Stimulated activated CD4-positive, alpha-beta T cell treated with anti-CD3 and anti-CD28 coated beads, Interleukin-12 subunit alpha, Interleukin-12 subunit beta, amount 100 ng/mL, for 48 hours (primary cell): Measurements from ENCODE around the gene MPHOSPH10.
"Not testable (repeated sequence)": the region's sequence is repeated elsewhere in the genome, so short reads cannot be mapped to it uniquely, and the experiment has no call there.

Experiments used
- DNase-seq, 3 donors: peaks; one replicate each; pipeline ENCODE4 v3.0.0-alpha.2; 2020; ENCODE audit warnings: low read depth in 2 of 3, low spot score in 1 of 3

The MPHOSPH10 gene

GRCh38 chr2:71122387-71123298 is 7.8 kb upstream of the MPHOSPH10 start:
- no peak for DNase-seq

DNA sequence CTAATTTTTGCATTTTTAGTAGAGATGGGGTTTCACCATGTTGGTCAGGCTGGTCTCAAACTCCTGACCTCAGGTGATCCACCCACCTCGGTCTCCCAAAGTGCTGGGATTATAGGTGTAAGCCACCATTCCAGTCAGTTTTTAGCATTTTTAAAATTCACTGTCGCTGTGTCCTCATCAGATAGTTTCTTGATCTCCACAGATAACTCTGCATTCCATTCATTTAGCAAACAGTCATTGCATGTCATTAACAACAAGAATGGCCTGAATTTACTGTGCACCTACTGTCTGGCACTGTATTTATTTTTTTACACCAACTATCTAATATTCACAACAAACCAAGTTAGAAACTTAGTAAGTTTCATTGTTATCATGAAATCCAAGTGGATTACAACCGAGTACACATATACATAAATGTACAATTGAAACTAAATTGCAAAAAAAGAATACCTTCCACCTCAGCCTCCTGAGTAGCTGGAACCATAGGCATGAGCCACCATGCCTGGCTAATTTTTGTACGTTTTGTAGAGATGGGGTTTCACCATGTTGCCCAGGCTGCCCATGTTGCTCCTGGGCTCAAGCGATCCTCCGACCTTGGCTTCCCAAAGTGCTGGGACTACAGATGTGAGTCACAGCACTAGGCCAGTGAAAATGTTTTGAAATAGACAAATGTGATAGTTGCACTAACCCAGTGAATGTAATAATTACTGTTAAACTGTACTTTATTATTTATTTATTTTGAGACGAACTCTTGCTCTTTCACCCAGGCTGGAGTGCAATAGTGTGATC is 4.7 kb upstream of the MPHOSPH10 start:
- DNase-seq = no peak

GRCh38 chr2:71126957-71127356 is 3.5 kb upstream of the MPHOSPH10 start:
- DNase-seq = no peak

DNA sequence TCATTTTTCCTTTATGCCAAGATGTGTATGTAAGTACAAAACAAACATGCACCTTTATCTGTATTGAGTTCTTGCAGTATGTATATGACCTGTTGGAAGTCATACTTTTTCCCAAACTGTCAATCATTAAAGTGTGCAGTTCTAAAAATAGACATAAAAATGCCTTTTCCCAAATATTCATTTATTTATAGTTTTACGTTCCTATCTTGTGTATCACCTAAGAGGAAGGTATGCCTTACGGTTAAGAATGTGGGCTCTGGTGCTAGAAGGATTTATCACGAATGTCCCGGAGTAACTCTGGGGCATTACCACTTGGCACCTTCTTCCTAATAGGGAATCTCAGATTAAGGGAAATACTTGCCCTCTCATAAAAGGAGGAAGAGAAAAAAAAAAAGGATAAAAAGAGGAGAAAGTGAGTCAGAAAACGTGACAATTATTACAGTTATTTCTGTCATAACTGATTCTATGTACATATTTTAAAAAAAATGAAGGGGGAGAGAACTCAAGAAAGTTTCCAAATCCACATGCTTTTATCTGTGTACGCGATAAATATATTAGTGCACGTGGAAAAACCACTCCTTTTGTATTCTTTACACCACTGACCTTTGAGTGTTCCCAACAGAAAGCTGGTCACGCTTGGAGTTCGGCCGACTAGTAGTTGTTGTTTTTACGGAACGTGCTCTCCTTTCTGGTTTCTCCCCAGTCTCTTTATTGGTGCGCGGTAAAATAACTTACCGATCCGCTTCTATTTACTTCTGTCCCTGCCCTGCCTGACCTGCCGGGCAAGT is 1.1 kb upstream of the MPHOSPH10 start:
- no peak for DNase-seq

GRCh38 chr2:71129902-71130151 is 607 bp upstream of the MPHOSPH10 start:
- no peak for DNase-seq

GRCh38 chr2:71130905-71131244 is 441 bp downstream of the MPHOSPH10 start:
- peak in 1 of 3 donors; percentile 5 for DNase-seq

GRCh38 chr2:71131387-71132166 is 1.1 kb downstream of the MPHOSPH10 start:
- DNase-seq = not testable (repeated sequence)

- DNase-seq = no peak
These were observed 3.2 kb downstream of the MPHOSPH10 start for GRCh38 chr2:71133603-71134002.

DNA sequence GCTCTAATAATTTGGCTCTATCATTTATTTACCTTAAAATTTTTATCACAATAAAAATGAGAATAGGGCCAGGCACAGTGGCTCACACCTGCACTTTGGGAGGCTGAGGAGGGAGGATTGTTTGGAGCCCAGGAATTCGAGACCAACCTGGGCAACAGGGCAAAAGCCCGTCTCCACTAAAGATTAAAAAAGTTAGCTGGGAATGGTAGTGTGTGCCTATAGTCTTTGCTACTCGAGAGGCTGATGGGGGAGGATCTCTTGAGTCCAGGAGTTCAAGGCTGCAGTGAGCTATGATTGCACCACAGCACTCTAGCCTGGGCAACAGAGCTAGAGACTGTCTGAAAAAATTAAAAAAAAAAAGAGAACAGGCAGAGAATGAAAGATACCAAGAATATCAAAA is 5.7 kb downstream of the MPHOSPH10 start:
- DNase-seq = no peak

GRCh38 chr2:71143782-71144181 is 13.3 kb downstream of the MPHOSPH10 start:
- no peak for DNase-seq

DNA sequence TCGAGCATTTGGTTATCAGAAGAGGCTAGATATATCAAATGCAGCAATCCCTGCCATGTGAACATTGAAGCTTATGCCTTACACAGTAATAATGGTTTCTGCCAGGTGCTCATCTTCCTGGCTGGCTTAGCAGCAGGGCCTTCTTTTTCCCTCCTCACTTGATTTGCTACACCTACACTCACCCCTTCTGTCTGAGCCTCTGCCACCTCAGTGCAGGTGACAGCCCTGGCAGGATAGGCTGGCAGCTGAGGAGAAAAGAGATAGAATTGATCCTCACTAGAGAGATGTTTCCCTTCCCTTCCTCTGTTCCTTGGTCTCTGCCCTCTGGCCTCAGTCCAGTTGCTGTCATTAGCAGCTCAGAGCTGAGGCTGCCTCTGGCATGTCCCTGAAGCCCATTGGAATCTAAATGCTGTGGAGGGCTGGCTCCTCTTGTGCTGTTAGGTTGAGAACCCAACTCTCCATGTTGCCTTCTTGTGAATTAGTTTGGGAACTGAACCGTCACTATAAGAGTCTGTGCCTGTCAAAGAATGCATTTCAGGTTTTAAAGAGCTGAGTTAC is 18.2 kb downstream of the MPHOSPH10 start:
- no peak for DNase-seq

- no peak for DNase-seq
These were observed 19.8 kb downstream of the MPHOSPH10 start for GRCh38 chr2:71150082-71150816.

DNA sequence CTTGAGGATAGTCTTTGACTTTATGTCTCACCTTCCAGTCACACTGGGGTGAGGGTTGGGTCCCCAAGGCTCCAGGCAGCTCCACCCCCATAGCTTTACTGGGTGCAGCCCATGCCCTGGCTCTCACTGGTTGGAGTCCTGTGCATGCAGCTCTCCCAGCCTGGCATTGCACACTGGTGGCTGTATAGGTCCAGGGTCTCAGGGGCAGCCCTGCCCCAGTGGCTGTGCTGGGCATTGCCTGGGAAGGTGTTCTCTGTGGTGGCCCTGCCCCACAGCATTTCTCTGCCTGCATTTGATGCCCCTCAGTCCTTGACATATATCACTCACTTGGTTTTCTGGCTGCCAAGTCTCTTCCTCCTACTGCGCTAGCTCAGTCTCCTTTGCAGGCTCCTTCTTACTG is 21.2 kb downstream of the MPHOSPH10 start:
- no peak for DNase-seq

DNA sequence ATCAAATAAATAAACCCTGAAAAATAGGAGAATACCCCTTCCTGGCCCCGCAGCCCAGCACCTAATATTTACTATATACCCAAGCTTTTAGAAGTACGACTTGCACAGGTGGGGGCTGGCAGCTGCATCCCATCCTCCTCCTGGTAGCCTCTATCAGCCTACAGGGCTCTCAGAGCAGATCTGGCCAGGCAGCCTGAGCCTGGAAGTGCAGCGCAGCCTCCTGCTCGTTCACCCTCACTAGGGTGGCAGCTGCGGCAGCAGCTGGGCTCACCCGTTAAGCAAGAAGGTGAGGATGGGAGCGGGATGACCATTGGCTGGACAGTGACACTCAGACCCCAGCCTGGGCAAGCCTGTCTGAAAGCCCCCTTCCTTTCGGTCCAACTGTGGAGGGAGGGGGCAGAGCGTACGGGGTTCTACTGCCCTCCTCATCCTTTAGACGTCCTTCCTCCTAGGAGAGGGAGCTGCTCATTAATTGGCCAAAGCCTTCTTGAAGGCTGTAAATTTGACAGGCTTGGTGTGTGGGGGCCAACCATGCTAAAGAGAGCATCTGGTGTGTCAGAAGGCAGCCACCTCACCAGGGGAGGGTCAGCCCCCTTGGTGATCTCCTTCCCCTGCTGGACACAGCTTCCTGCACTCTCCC is 23.3 kb downstream of the MPHOSPH10 start:
- no peak for DNase-seq

DNA sequence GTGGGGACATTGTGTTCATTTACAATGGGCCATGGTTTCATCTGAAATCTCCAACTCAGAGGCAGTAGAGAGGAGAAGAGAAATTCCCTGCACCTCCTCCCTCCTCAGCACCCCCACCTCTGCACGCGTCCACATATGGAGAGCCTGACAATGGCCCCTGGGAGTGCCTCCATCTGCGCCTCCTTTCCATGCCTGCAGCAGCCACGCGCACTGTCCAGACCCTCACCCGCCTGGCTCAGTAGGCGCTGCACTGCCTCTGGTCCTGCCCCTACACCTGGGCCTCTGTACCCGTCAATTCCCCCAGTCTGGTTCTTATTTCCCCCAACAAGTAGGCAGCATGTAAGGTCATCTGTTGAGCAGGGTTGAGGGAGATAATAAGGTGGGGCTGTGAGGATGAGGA is 23.8 kb downstream of the MPHOSPH10 start:
- DNase-seq = no peak

GRCh38 chr2:71154798-71155197 is 24.4 kb downstream of the MPHOSPH10 start:
- DNase-seq = peak in 1 of 3 donors; percentile 5

GRCh38 chr2:71155846-71156245 is 25.4 kb downstream of the MPHOSPH10 start:
- DNase-seq = no peak

DNA sequence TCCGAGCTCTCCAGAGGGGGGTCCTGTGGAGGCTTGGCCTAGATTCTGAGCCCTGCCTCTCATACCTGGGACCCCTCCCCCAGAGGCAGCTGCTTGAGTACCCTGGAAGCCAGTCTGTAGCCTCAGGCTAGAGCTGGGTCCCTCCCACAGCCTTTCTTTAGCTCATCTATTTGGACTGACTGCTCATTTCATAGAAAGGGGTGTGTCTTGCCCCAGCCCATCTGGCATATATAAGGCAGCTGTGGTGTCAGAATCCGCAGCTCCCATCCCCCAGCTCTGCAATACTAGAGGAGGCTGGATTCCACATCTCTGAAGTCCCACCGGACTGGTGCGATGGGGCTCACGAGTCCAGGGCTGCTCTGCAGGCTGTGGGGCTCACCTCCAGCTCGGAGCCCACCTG is 26.1 kb downstream of the MPHOSPH10 start:
- DNase-seq = no peak

DNA sequence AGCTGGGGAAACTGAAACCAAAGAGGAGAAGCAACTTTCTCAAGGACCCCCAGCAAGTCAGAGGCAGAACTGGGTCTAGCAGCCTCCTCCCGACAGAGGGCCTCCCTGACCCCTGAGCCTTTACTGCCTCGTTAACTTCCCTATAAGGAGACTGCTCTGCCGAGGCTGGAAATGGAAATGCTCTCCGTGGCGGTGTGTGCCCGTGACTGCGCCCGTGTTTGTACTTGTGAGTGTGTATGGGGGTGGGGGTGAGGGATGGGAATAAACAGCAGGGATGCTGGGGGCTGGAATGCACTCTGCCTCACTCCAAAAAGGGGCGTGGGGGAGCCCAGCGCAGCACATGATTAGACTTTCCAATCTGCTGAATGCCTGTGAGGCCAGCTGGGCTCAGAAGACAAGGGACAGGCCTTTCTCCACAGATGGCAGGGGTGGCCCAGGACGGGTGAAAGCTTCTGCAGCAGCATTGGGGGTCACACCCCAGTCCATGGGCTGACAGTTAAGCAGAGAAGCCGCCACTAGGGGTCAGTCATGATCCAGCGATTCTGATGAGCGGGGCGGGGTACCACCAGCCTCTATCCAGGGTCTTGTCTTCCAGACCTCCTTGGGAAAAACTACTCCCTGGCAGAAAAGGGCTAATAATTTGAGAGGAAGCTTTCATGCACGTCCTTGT is 26.8 kb downstream of the MPHOSPH10 start:
- DNase-seq = peak; percentile 26 to 58 (median 46)
